Activated T-helper 1 cell treated with Interleukin-2 at 50 U/mL for 16 hours (primary cell): Measurements from ENCODE around the gene PDE3A.
"Not testable (repeated sequence)": the region's sequence is repeated elsewhere in the genome, so short reads cannot be mapped to it uniquely, and the experiment has no call there.

Experiments
- DNase-seq: peaks from one replicate; pipeline ENCODE4 v3.0.0-alpha.2; 2020; ENCODE audit warnings: low read depth

The PDE3A gene

DNA sequence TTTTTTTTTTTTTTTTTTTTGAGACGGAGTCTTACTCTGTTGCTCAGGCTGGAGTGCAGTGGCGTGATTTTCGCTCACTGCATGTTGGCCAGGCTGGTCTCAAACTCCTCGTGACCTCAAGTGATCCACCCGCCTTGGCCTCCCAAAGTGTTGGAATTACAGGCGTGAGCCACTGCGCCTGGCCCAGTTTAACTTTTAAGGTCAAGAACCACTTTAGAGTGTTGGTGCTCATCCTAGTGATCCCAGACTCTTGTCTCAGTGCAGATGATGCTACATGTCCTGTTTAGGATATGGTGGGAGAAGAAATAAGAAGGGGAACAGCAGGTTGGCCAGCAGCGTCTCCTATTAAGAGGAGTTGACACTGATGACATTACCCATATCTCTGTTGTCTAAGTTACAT is 246.7 kb downstream of the PDE3A start:
- not testable (repeated sequence) for DNase-seq

GRCh38 chr12:20616093-20616492 is 247.8 kb downstream of the PDE3A start:
- no peak for DNase-seq

DNA sequence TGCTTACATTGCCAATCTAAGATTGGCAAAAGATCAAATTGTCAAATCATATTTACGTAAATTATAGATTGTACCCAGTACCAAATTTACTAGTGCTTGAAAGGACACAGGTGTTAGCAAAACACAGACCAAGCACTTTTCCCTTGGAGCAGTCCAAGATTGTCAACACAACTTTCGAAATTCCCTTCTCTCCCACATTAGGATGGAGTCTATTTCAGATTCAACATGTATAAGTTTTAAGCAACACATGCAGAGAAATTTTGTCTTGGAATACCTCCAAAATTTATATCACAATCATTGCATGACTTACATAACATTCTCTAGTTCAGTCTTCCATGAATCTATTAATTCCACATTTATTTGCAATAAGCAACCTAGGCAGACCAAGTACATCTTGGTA is 251.9 kb downstream of the PDE3A start:
- DNase-seq: no peak

DNA sequence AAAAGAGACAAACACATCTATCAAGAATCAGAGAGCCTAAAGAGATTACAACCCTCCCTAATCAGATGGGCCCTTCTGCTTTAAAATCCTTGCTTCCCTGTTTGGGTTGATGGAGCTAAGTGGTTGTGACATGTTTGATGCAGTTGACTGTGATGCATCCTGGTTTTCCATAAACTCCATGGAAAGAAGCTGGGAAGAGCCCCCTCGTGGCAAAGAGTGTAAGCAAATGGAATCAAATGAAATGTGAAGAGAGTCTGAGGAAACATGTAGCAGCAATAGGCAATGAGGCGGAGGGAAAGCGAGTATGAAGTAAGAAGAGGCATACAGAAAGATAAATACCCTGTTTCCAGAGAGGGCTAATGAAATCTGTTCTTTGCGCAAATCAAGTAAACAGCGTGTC is 256.4 kb downstream of the PDE3A start:
- DNase-seq: no peak

- no peak for DNase-seq
Observed at GRCh38 chr12:20625531-20625930, 257.2 kb downstream of the PDE3A start.

DNA sequence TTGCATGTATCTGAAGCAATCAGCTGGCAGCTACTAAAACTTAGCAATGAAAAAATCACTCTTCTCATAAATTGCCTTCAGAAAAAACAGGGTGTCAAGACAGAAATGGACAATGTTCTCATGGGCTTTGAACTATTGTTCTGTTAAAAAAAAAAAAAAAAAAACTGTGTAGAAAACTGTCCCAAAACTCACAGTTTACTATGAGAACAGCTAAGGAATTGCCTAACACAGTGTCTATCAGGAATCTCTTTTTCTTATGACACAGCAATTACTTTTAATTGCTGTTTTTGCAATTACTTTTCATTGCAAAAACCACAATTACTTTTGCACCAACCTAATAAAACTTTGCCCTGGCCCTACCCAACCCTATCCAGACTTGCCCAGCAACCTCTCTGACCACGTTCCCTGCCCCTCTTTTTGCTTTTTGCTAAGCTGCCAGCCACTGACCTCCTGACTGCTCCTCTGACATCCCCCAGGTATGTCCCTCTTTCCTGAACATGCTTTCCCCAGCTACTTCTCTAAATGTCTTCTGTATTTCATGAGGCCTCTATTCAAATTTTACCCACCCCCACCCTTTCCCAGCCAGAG is 258.8 kb downstream of the PDE3A start:
- no peak for DNase-seq

GRCh38 chr12:20628226-20628787 is 260.0 kb downstream of the PDE3A start:
- DNase-seq: no peak

- DNase-seq: no peak
Observed at GRCh38 chr12:20628999-20629398, 260.7 kb downstream of the PDE3A start.

DNA sequence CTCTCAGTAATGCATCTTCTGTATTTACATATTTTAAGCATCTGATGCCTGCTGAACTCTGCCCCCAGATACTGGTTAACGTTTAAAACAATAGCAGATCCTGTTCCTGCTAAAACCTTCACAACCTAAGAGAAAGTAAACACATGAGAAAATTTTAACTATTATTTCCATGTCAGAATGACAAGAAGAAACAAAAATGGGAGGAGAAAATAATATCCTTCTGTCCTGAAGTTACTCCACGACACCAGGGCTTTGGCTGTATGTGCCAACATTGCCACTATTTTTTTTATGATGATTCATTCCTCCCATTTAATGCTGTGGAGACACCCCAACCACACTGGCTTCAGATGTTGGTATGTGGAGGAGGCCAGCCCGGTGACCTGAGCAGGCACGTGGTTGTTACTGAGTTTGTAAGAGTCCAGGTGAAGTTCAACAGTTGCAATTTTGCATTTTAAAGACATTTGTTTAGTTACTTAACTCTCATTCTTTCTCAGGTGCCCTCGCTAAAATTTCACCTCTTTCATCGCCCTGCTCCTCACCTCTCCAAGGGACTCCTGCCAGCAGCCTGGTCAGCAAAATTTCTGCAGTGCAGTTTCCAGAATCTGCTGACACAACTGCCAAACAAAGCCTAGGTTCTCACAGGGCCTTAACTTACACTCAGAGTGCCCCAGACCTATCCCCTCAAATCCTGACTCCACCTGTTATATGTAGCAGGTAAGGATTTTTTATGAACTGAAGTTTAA is 261.2 kb downstream of the PDE3A start:
- no peak for DNase-seq

GRCh38 chr12:20631711-20632110 is 263.4 kb downstream of the PDE3A start:
- no peak for DNase-seq

GRCh38 chr12:20641106-20641505 is 272.8 kb downstream of the PDE3A start:
- DNase-seq: no peak

DNA sequence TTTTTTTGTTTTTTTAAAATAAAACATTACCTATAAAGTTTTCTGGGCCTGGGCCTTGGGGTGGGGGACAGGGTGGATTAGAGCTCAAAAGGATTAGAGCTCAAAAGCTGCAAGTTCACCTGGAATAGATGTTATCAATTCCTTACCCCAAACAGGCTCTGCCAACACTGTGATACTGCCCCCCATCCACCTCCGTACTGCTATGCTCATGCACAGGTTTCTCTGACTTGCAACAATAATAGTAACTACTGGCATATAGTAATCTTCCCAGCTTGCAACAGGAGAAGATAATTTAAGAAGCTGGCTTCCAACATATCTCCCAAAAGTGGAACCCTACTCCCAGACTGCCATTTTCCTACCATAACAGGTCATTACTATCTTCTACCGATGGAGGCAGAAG is 275.5 kb downstream of the PDE3A start:
- no peak for DNase-seq

- no peak for DNase-seq
Observed at GRCh38 chr12:20646239-20646827, 278.0 kb downstream of the PDE3A start.

DNA sequence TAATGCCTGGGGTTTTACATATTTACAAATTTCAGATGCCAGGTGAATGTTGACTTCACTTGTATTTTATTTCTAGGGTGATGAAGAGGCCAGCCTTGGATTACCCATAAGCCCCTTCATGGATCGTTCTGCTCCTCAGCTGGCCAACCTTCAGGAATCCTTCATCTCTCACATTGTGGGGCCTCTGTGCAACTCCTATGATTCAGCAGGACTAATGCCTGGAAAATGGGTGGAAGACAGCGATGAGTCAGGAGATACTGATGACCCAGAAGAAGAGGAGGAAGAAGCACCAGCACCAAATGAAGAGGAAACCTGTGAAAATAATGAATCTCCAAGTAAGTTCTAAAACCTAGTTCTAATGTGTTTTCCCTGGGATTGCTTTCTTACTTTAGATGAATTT is 285.5 kb downstream of the PDE3A start:
- no peak for DNase-seq

GRCh38 chr12:20656600-20656999 is 288.3 kb downstream of the PDE3A start:
- no peak for DNase-seq

GRCh38 chr12:20657496-20657895 is 289.2 kb downstream of the PDE3A start:
- DNase-seq: no peak

GRCh38 chr12:20681334-20681733 is 313.0 kb downstream of the PDE3A start:
- no peak for DNase-seq

DNA sequence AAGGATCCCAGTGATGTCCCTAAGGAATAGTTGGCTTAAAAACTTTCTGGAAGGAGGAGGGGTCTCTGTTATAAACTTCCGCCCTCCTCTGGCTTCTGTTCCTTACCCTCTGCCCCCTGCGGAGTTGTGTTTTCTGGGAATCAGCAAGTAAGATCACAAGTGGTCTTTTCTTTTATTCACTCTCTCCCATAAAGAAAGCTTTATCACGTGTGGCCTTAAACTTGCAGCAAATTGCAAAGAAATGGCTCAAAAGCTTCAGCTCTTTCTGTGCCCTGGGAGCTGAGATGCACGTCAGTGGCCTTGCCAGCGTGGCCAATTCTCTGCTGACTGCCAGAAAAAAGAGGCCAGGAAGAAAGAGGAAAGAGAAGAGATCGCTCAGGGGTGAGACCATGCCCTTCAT is 326.9 kb downstream of the PDE3A start, which contains the start of gene SLCO1C1:
Gene SLCO1C1 (plus strand): TSS at position 101 of the 400 bp plus-strand sequence. CDS start 4,245 bp downstream, outside the sequence.
- DNase-seq: no peak

GRCh38 chr12:20696181-20696905 is 328.0 kb downstream of the PDE3A start:
- DNase-seq: no peak

DNA sequence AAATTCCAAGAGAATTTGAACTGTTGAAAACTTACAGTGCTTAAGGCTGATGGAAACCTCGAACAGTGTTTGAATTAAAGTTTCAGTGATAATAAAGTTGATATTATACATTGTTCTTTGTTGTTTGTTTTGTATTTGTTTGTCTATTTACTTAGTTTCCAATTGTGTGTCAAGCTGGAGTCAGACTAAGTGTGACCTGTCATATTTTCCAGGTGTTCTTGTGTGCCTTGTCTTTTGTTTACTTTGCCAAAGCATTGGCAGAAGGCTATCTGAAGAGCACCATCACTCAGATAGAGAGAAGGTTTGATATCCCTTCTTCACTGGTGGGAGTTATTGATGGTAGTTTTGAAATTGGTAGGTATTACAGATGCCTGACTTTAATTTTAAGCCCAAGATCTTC is 332.8 kb downstream of the PDE3A start:
- DNase-seq: no peak

GRCh38 chr12:20704860-20705259 is 336.5 kb downstream of the PDE3A start:
- no peak for DNase-seq

DNA sequence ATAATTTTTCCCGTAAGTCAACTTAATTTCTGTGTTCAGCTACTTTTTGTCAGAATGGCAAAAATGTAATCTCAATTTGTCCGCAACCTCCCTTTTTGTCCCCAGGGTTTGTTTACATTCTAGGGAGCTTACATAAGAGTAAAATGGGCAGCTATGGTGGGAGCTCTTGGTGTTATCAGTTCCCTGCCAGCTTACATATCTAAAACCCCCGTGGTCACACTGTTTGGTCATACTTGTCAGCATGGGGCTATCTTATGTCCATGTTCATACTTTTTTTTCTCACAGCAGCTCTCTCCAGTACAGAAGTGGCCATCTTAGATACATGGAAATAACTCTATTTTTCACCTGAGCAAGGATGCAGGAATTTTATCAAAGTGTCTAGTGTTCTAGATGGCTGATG is 343.5 kb downstream of the PDE3A start:
- no peak for DNase-seq
